ENCODE measurements around the gene LAMC2. TPM values are rescaled to one million over a fixed set of nuclear protein-coding genes. Genes with fewer than 3 reads are reported as not detected.

Gene LAMC2
- total and polyA plus RNA-seq, 2 of the 8 experiments (the other 6 are each of a cell fraction or from before 2014, with no cell fraction given), result 4.6 to 12.9 TPM

- Histone ChIP-seq H3K9me3 (ENCODE audit: insufficient read depth in 2 of 2, low read depth in 1 of 2, low read length in 1 of 2) (no peaks in the 10 kb centered on the region), H3K36me3 (ENCODE audit: control insufficient read depth in 2 of 4, insufficient read depth in 4 of 4, low read length in 3 of 4) (no peaks in the 10 kb centered on the region; a peak in 1 of 8 replicates), H4K20me1 (replicated peaks in 1 of 2; ENCODE audit: control insufficient read depth in 1 of 2, insufficient read depth in 2 of 2, low read length in 2 of 2) (no peaks in the 10 kb centered on the region), H3K18ac (ENCODE audit: extremely low read depth, low read length) (no peak overlapping the region), H3K9ac (replicated peaks in 1 of 4; ENCODE audit: extremely low read depth in 1 of 4, low read depth in 3 of 4, low read length in 3 of 4) (no peak overlapping the region), H3K14ac (ENCODE audit: insufficient read length) (no peak overlapping the region), H2BK5ac (ENCODE audit: low read depth, low read length) (no peak overlapping the region), H3K23ac (ENCODE audit: insufficient read length) (no peak overlapping the region), H3K27me3 (replicated peaks in 1 of 4; ENCODE audit: control insufficient read depth in 3 of 4, extremely low read depth in 1 of 4, insufficient read depth in 3 of 4, low read length in 3 of 4) (no peaks in the 10 kb centered on the region), H4K8ac (ENCODE audit: extremely low read depth, insufficient read depth, low read length) (no peak overlapping the region), H3K4me2 (ENCODE audit: insufficient read depth in 1 of 2, low read depth in 2 of 2, low read length in 2 of 2) (no peak overlapping the region), H2BK20ac (ENCODE audit: low read length) (no peak overlapping the region), H2AK5ac (ENCODE audit: low read depth, low read length) (no peak overlapping the region), H3K79me1 (ENCODE audit: low read depth, low read length) (no peaks in the 10 kb centered on the region), H2AFZ (ENCODE audit: low read length) (no peak overlapping the region), H2BK120ac (replicated peaks; ENCODE audit: low read depth, low read length) (no peak overlapping the region), H3K4me1 (replicated peaks in 1 of 4; ENCODE audit: control insufficient read depth in 3 of 4, insufficient read depth in 4 of 4, low read length in 3 of 4) (peaks cover 0 to 3% (median 1%) of the 10 kb centered on the region in 4 experiments; a peak in 2 of 7 replicates), H2BK12ac (ENCODE audit: low read depth, low read length) (no peak overlapping the region), H2BK15ac (ENCODE audit: low read length) (no peak overlapping the region), H3K4ac (replicated peaks; ENCODE audit: insufficient read length, low read depth, low read length) (no peak overlapping the region), H4K5ac (ENCODE audit: insufficient read length, low read depth, low read length) (no peak overlapping the region), H3K27ac (ENCODE audit: low read depth, low read length) (no peak overlapping the region), H3K79me2 (ENCODE audit: control insufficient read depth in 1 of 2, insufficient read depth in 2 of 2, low read length in 2 of 2) (no peaks in the 10 kb centered on the region), H3K56ac (replicated peaks; ENCODE audit: insufficient read length, low read depth, low read length) (no peak overlapping the region), H4K91ac (replicated peaks; ENCODE audit: insufficient read length, low read length) (no peak overlapping the region), H3K23me2 (ENCODE audit: low read depth, low read length) (no peaks in the 10 kb centered on the region), H3K4me3 (ENCODE audit: extremely low read depth in 1 of 4, insufficient read depth in 2 of 4, low read depth in 3 of 4, low read length in 4 of 4) (no peak overlapping the region)
- DNase-seq (ENCODE audit: low read depth in 1 of 2, low spot score in 2 of 2) (no peak), FAIRE-seq (no peak)
- no peak for TF ChIP-seq CHD1 (IDR thresholded peaks at IDR 0.05; ENCODE audit: low read depth, low read length)
- no peak for TF ChIP-seq SP2 (IDR thresholded peaks at IDR 0.05; ENCODE audit: low read length)
- no peak for TF ChIP-seq EZH2 (IDR thresholded peaks at IDR 0.05; ENCODE audit: low read depth, low read length, severe bottlenecking)
- no peak for TF ChIP-seq RBBP5 (IDR thresholded peaks at IDR 0.05; ENCODE audit: borderline replicate concordance, low read depth, low read length)
- no peak for TF ChIP-seq SIRT6 (IDR thresholded peaks at IDR 0.05; ENCODE audit: low read length)
- no peak for TF ChIP-seq POU5F1 (IDR thresholded peaks at IDR 0.05; ENCODE audit: low read depth, low read length)
- TF ChIP-seq E2F6 (IDR thresholded peaks at IDR 0.05), result no peak
- no peak for TF ChIP-seq KDM5A (IDR thresholded peaks at IDR 0.05; ENCODE audit: low read length)
- TF ChIP-seq SRF (IDR thresholded peaks at IDR 0.05; ENCODE audit: low read depth, low read length), result no peak
- TF ChIP-seq TBP (IDR thresholded peaks at IDR 0.05; ENCODE audit: low read depth, low read length), result no peak
- no peak for TF ChIP-seq GABPA (IDR thresholded peaks at IDR 0.05; ENCODE audit: borderline replicate concordance, insufficient read depth, low read length)
- no peak for TF ChIP-seq EP300 (IDR thresholded peaks at IDR 0.05; ENCODE audit: borderline replicate concordance in 1 of 2, low read depth in 2 of 2, low read length in 2 of 2)
- POLR2A ChIA-PET (ENCODE audit: partially characterized antibody), result interaction anchor here (1.0 to 1.1 kb wide), 2 partner anchors 12 to 16 kb away, joined by 3 read pairs; no protein-coding TSS in a partner anchor
- WGBS, 2 experiments (ENCODE audit: extremely low coverage in 1 of 2, insufficient coverage in 1 of 2, insufficient read length in 1 of 2, insufficient replicate concordance in 2 of 2, low coverage in 1 of 2, low lambda C conversion rate in 2 of 2, missing lambda C conversion rate in 1 of 2), result 95% methylated on average over 11 of the region's 11 CpGs; no CpG with 5 or more reads in 1 of the 2 experiments
- CTCF ChIA-PET (ENCODE audit: partially characterized antibody), result interaction anchor here (0.9 to 2.5 kb wide), 5 partner anchors 9 to 58 kb away, joined by 3 to 10 read pairs (median 5); no protein-coding TSS in a partner anchor
Observed at GRCh38 chr1:183247066-183247465, 61.0 kb downstream of the LAMC2 start.
